Mesendoderm (in vitro differentiated cells): ENCODE results near the gene EFL1.
A peak's percentile ranks its signal among the peaks of the same experiment; 100 is the strongest.

Experiments used
- DNase-seq: peaks from one replicate; pipeline ENCODE4 v3.0.0; 2013
- H2AK5ac ChIP-seq: 2 replicates; pipeline ENCODE4 v1.6.1; 2013; ENCODE audit warnings: low read length, inconsistent platforms
- H2BK120ac ChIP-seq: 2 replicates; pipeline ENCODE4 v1.6.1; 2013; ENCODE audit warnings: low read depth, mild to moderate bottlenecking, low read length, moderate library complexity, mixed read lengths
- H2BK15ac ChIP-seq: replicated peaks from 2 replicates; pipeline ENCODE4 v1.6.1; 2013; ENCODE audit warnings: low read depth, mild to moderate bottlenecking, moderate library complexity
- H2BK5ac ChIP-seq: 2 replicates; pipeline ENCODE4 v1.6.1; 2013; ENCODE audit warnings: low read length, inconsistent platforms
- H3K18ac ChIP-seq: 2 replicates; pipeline ENCODE4 v1.6.1; 2013; ENCODE audit warnings: mild to moderate bottlenecking, low read length, mixed read lengths
- H3K23ac ChIP-seq: one replicate; pipeline ENCODE4 v1.6.1; 2013; ENCODE audit warnings: low read length
- H3K27ac ChIP-seq: 2 replicates; pipeline ENCODE4 v1.5.1; 2013; ENCODE audit warnings: low read depth, mild to moderate bottlenecking, inconsistent platforms, low read length, moderate library complexity
- H3K27me3 ChIP-seq: 2 replicates; pipeline ENCODE4 v1.6.1; 2013; ENCODE audit warnings: low read length, control low read depth, mild to moderate bottlenecking, inconsistent platforms; ENCODE audit not compliant: insufficient read depth, poor library complexity
- H3K36me3 ChIP-seq: 2 replicates; pipeline ENCODE4 v1.6.1; 2013; ENCODE audit warnings: low read length, inconsistent platforms; ENCODE audit not compliant: control insufficient read depth, insufficient read depth
- H3K4ac ChIP-seq: one replicate; pipeline ENCODE4 v1.6.1; 2013; ENCODE audit warnings: low read depth, mild to moderate bottlenecking, low read length, moderate library complexity
- H3K4me1 ChIP-seq: 2 replicates; pipeline ENCODE4 v1.6.1; 2013; ENCODE audit warnings: low read depth, low read length, inconsistent platforms; ENCODE audit not compliant: control insufficient read depth
- H3K4me2 ChIP-seq: 2 replicates; pipeline ENCODE4 v1.6.1; 2013; ENCODE audit warnings: low read length
- H3K4me3 ChIP-seq: 2 replicates; pipeline ENCODE4 v1.5.1; 2013; ENCODE audit warnings: mild to moderate bottlenecking, low read length
- H3K56ac ChIP-seq: one replicate; pipeline ENCODE4 v1.6.1; 2013; ENCODE audit warnings: low read length
- H3K79me1 ChIP-seq: 2 replicates; pipeline ENCODE4 v1.6.1; 2013; ENCODE audit warnings: low read length, inconsistent platforms
- H3K79me2 ChIP-seq: 2 replicates; pipeline ENCODE4 v1.6.1; 2013; ENCODE audit warnings: mild to moderate bottlenecking, low read length; ENCODE audit not compliant: control insufficient read depth, insufficient read depth
- H3K9ac ChIP-seq: 2 replicates; pipeline ENCODE4 v1.6.1; 2013; ENCODE audit warnings: low read length, inconsistent platforms
- H4K5ac ChIP-seq: one replicate; pipeline ENCODE4 v1.6.1; 2013; ENCODE audit warnings: low read length
- H4K8ac ChIP-seq: one replicate; pipeline ENCODE4 v1.6.1; 2013; ENCODE audit warnings: low read depth, mild to moderate bottlenecking, control low read depth, low read length, moderate library complexity
- WGBS: extraction: QIAGEN DNeasy Blood & Tissue Kit; methylation state at CpG from one replicate; pipeline ENCODE4 v1.1.7; 2013; ENCODE audit warnings: low lambda C conversion rate, missing lambda C conversion rate; ENCODE audit not compliant: insufficient coverage; ENCODE audit errors: extremely low coverage; 5-methylcytosine and 5-hydroxymethylcytosine counted together

EFL1 gene

DNA sequence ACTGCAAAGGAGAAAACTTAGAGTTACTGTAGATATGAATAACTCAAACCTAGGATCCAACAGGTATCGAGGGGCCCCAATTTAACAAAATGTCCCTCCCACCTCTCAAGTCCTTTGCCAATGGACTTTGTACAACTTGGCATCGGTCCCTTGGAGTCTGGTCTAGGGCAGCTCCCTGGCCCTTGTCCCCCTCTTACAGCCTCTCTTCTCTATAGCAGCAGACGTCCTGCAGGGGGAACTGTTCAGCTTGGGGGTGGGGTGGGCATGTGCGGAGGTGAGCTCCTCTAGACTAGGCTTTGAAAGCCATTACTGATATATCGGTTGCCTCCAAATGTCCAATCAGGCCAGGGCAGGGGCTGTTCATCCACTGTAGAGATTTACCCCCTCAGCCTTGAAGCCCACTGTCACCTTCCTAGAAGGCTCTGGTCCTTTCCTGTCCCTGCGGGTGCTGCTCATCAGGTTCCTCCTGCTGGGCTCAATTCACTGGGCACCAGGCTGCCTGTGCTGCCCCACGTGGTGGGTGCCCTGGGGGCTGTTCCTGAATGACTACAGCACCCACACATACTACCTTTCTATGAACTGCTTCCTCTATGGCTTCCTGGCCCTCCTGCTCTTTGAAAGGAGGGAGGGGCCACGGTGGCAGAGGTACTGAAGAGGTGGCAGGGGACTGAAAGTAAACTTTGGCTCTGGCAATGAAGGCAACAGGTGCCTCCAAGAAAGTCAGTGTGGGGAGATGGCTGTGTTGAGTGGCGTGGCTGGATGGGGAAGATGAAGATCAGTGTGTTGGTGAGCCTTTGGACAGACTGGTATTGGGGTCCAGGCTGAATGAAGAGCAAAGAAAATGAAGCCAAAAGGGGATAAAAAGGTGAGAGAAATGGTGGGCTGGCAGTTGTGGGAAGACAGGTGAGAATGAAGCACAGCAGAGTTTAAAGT lies 137.9 kb downstream of the EFL1 start:
- no peaks in the 10 kb centered on the region for H3K79me2 ChIP-seq
- H3K36me3 ChIP-seq, result no peaks in the 10 kb centered on the region
- H2AK5ac ChIP-seq, result no peak overlapping the region
- H3K4me3 ChIP-seq, result no peak overlapping the region
- H4K5ac ChIP-seq, result no peak overlapping the region
- H3K23ac ChIP-seq, result no peak overlapping the region
- H2BK15ac ChIP-seq, result no peak overlapping the region
- DNase-seq, result peak; percentile 21
- H3K4ac ChIP-seq, result no peak overlapping the region
- no peak overlapping the region for H3K18ac ChIP-seq
- H3K4me1 ChIP-seq, result no peaks in the 10 kb centered on the region
- no CpG with 5 or more reads among the region's 9 CpGs for WGBS
- no peak overlapping the region for H3K27ac ChIP-seq
- no peak overlapping the region for H2BK120ac ChIP-seq
- H3K4me2 ChIP-seq, result no peak overlapping the region
- no peaks in the 10 kb centered on the region for H3K27me3 ChIP-seq
- H3K79me1 ChIP-seq, result no peaks in the 10 kb centered on the region
- no peak overlapping the region for H3K9ac ChIP-seq
- H3K56ac ChIP-seq, result no peak overlapping the region
- no peak overlapping the region for H4K8ac ChIP-seq
- H2BK5ac ChIP-seq, result no peak overlapping the region

DNA sequence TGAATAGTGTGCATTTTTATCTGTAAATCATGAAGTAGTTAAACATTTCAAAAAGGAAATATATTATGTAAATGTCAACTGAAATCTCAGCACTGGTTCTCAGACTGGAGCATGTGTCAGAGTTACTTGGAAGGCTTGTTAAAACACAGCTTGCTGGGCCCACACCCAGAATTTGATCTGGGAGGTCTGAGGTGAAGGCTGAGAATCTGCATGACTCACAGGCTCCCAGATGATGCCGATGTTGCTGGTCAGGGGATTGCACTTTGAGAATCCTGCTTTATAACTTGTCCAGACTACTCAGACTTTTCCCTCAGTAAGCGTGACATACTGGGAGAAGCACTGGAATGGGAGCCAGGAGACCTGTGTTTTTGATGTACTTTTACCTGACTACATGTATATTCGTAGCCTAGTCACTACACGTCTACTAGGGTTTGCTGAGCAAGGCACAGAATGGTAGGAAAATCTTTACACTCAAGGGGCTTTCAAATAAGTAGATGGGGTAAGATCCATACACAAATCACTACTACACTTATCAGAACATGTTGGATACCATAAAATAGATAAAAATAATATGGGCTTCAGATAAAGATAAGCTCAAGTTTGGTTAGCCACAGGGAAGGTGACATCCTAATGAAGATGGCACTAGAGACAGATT lies 139.7 kb downstream of the EFL1 start:
- Histone ChIP-seq H3K4me1 (no peaks in the 10 kb centered on the region), H4K8ac (no peak overlapping the region), H3K4me3 (no peak overlapping the region), H3K18ac (no peak overlapping the region), H3K56ac (no peak overlapping the region), H2BK15ac (no peak overlapping the region), H2AK5ac (no peak overlapping the region), H3K4ac (no peak overlapping the region), H4K5ac (no peak overlapping the region), H3K79me2 (no peaks in the 10 kb centered on the region), H3K27me3 (no peaks in the 10 kb centered on the region), H3K36me3 (no peaks in the 10 kb centered on the region), H2BK120ac (no peak overlapping the region), H3K27ac (no peak overlapping the region), H2BK5ac (no peak overlapping the region), H3K9ac (no peak overlapping the region), H3K79me1 (no peaks in the 10 kb centered on the region), H3K4me2 (no peak overlapping the region), H3K23ac (no peak overlapping the region)
- WGBS, result no CpG with 5 or more reads among the region's 4 CpGs
- peak; percentile 22 for DNase-seq

DNA sequence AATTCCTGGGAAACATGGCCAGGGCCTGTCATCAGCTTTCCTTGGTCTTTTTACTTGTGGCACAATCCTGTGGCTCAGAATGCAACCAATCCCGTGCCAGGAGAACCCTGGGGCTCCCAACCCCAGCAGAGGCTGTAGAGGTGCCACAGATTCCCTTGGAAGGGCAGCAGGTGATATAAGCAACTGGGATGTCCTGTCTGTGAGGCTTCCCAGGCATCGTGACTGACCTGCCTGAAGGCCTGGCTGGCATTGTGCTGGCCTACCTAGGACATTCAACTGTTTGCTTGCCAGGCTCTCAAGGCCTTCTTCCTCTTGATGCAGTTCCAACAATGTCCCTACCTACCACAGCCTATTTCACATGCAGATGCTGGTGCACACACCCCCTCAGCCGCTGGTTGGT lies 144.5 kb downstream of the EFL1 start:
- Histone ChIP-seq H3K56ac (no peak overlapping the region), H2BK5ac (no peak overlapping the region), H3K4ac (no peak overlapping the region), H3K27me3 (no peaks in the 10 kb centered on the region), H3K4me2 (no peak overlapping the region), H2AK5ac (no peak overlapping the region), H3K36me3 (no peaks in the 10 kb centered on the region), H3K9ac (no peak overlapping the region), H3K27ac (no peak overlapping the region), H2BK120ac (no peak overlapping the region), H2BK15ac (no peak overlapping the region), H4K8ac (no peak overlapping the region), H3K18ac (no peak overlapping the region), H3K79me2 (no peaks in the 10 kb centered on the region), H3K4me3 (no peak overlapping the region), H3K23ac (no peak overlapping the region), H4K5ac (no peak overlapping the region), H3K79me1 (no peaks in the 10 kb centered on the region), H3K4me1 (no peaks in the 10 kb centered on the region)
- no CpG with 5 or more reads among the region's 3 CpGs for WGBS
- no peak for DNase-seq

DNA sequence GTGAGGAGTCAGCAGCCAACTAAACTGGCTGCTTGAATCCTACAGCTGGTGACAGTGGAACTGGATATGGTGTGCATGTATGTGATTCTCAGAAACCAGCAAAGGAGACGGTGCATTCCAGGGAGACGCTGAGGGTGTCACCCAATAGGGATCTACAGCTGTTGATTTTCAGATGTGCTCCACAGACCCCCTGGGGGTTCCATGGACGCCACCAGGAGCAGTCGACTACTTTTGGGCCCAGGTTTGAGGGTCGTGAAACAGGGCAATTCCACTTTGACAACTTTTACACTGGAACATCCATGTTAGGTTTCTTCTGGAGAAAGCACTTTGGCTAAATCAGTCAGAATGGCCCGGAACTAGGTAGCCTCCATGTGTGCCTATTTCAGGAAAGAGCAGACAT lies 145.2 kb downstream of the EFL1 start:
- Histone ChIP-seq H2BK15ac (no peak overlapping the region), H3K79me1 (no peaks in the 10 kb centered on the region), H3K79me2 (no peaks in the 10 kb centered on the region), H2AK5ac (no peak overlapping the region), H3K36me3 (no peaks in the 10 kb centered on the region), H3K23ac (no peak overlapping the region), H3K4ac (no peak overlapping the region), H3K4me3 (no peak overlapping the region), H3K4me1 (no peaks in the 10 kb centered on the region), H3K18ac (no peak overlapping the region), H3K27me3 (no peaks in the 10 kb centered on the region), H2BK120ac (no peak overlapping the region), H3K56ac (no peak overlapping the region), H4K8ac (no peak overlapping the region), H3K27ac (no peak overlapping the region), H3K4me2 (no peak overlapping the region), H2BK5ac (no peak overlapping the region), H3K9ac (no peak overlapping the region), H4K5ac (no peak overlapping the region)
- no peak for DNase-seq
- WGBS, result no CpG with 5 or more reads among the region's 6 CpGs

DNA sequence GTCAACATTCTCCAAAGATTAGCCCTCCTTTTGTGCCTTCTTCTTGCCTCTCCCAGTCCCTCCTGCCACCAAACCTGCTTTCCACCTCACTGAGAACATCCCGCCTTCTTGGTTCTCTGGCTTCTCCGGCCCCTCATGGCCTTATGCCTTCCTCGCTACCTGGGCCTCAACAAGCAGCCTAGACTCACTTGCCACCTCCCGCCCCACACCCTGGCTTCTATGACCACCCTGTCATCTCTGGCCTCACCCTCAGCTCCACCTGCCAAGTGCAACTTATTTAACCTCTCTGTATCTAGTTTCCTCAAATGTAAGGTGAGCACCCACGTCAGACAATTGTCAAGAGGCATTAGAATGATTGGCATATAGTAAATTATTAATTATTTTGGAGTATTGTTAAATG lies 147.9 kb downstream of the EFL1 start:
- H2BK15ac ChIP-seq, result no peak overlapping the region
- no peak for DNase-seq
- H2AK5ac ChIP-seq, result no peak overlapping the region
- H2BK120ac ChIP-seq, result no peak overlapping the region
- no CpG with 5 or more reads among the region's 5 CpGs for WGBS
- no peak overlapping the region for H3K4me2 ChIP-seq
- H3K4me3 ChIP-seq, result no peak overlapping the region
- H4K8ac ChIP-seq, result no peak overlapping the region
- H3K4me1 ChIP-seq, result no peaks in the 10 kb centered on the region
- no peak overlapping the region for H3K23ac ChIP-seq
- no peaks in the 10 kb centered on the region for H3K79me2 ChIP-seq
- no peak overlapping the region for H4K5ac ChIP-seq
- H3K4ac ChIP-seq, result no peak overlapping the region
- H3K36me3 ChIP-seq, result no peaks in the 10 kb centered on the region
- no peak overlapping the region for H3K27ac ChIP-seq
- H3K18ac ChIP-seq, result no peak overlapping the region
- H3K79me1 ChIP-seq, result no peaks in the 10 kb centered on the region
- no peak overlapping the region for H2BK5ac ChIP-seq
- no peak overlapping the region for H3K56ac ChIP-seq
- H3K9ac ChIP-seq, result no peak overlapping the region
- no peaks in the 10 kb centered on the region for H3K27me3 ChIP-seq
